NT2/D1 (cell line): ENCODE results near the gene SMPD3.

Experiments
- SUZ12 ChIP-seq: IDR thresholded peaks from 2 replicates; pipeline ENCODE4 v1.6.1; 2011; ENCODE audit not compliant: insufficient read length, insufficient read depth; ENCODE audit errors: extremely low read depth
- YY1 ChIP-seq: IDR thresholded peaks from 2 replicates; pipeline ENCODE4 v1.6.1; 2011; ENCODE audit not compliant: insufficient read length, insufficient read depth

- TF ChIP-seq YY1: no peak
- TF ChIP-seq SUZ12: no peak
Measured at GRCh38 chr16:68488554-68488953, 40.2 kb upstream of the SMPD3 start.
